Fibroblast of upper back skin (primary cell): ENCODE data around the gene MRPS33.
A peak's percentile ranks its signal among the peaks of the same experiment; 100 is the strongest.
"Not testable (repeated sequence)": the region's sequence is repeated elsewhere in the genome, so short reads cannot be mapped to it uniquely, and the experiment has no call there.

ENCODE experiments used
- DNase-seq: peaks from one replicate; pipeline ENCODE4 v3.0.0-alpha.2; 2013

MRPS33 gene

DNA sequence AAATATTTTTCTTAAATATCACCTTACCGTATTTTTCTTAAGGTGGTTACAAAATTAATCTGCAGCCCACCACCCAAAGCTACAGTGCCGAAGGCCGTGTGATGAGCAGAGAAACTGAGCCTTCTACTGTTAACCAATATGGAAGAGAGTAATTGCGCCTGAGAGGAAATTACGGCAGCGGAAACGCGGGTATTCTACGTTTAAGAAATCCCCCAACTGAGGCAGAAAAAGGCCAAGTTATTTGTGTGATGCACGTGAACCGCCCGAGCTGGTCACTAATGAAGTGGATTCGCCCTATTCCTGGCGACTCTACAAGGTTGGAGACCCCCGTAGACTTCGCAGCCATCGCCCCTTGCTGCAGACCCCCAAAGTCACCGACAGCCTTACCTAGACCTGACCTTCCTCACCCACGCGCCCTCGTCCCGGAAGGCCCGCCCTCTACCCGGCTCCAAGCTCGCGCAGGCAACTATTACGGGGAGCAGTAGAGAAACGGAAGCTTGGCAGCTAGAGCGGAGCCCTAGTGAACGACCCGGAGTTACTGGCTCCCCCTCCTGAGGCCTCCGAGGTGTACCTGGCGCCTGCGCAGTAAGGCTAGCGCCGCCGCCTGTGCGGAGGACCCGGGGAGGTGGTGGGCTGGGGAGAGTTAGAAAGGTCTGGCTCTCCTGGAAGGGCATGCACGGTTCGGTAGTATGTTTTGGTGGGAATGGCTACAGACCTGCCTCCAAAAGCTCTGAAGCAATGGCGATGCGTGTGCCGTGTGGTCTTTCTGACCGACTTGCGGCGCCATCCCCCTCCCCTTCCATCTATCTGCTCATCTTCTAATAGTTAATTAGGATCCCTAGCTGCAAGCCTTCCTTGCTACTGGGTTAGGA is at the start of gene MRPS33:
Gene MRPS33, minus strand, starts transcription at position 429 of the 872 bp plus-strand sequence. CDS start 4,319 bp downstream, outside the sequence.
- peak; percentile 95 for DNase-seq

DNA sequence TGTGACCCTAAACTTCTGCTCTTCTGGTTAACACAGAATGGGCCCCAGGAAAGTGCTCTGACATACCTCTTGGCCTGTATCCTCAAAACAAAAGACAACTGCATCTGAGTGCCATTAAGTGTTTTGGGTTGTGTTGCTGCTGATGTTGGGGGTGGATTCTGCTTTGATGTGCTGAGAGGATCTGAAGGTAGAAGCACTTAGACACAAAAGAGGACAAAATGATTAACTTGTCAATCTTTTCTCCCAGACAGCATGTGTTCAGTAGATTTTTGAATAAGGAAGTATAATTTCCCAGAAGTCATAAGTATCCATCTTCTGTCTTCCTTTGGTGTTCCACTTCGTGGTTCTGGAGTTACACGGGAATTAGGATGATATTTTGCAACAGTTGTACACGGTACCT is 43.0 kb upstream of the MRPS33 start:
- DNase-seq = no peak

DNA sequence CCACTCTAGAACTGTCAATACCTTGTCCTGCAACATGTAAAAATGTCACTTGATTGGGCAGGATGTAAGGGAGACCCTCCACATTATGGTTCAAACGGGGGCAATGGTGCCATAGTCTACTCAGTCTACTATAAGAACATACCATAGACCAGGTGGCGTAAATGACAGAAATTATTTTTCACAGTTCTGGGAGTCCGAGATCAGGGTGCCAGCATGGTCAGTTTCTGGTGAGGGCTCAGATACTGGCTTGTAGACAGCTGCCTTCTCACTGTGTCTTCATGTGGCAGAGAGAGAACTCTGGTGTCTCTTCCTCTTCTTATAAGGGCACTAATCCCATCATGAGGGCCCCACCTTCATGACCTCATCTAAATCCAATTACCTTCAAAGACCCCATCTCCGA is 40.4 kb upstream of the MRPS33 start:
- no peak for DNase-seq

DNA sequence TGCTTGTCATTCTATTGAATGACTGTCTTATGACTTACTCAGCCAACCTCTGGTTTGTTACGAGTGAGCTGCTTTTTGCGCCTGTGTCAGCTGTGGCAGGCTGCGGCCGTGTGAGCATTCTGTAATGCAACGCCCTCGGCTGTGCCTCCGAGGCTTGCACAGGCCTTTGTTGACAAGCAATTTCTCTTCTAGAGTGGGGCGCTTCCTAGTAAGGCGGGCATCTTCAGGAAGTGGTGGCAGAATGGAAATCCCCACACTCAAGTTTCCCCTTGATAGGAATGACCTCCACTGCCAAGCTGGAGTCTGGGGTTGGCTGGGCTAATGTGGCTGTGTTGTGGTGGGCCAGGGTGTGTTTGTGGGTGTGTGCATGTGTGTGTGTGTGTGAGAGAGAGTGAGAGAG is 38.9 kb upstream of the MRPS33 start:
- no peak for DNase-seq

DNA sequence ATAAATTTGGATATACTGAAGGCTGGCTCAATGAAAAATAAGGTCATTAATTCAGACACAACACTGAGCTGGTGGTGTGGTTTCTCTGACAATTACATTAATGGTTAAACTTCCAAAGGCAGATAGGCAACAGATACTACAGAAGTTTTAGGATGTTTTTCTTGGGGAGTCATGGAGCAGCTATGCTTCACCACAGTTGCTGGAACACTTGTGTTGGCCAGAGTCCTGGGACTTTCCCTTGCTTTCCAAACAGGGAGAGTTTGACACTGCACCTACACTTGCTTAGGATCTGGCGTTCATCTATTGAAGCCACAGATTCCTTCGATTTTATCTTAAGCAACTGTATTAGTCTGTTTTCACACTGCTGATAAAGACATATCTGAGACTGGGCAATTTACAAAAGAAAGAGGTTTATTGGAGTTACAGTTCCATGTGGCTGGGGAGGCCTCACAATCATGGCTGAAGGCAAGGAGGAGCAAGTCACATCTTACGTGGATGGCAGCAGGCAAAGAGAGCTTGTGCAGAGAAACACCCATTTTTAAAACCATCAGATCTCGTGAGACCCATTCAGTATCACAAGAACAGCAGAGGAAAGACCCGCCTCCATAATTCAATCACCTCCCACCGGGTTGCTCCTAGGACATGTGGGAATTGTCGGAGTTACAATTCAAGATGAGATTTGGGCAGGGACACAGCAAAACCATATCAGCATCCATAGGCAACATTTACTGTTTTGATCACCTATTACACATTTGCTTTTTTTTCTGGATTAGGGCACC is 31.3 kb upstream of the MRPS33 start:
- DNase-seq = no peak

DNA sequence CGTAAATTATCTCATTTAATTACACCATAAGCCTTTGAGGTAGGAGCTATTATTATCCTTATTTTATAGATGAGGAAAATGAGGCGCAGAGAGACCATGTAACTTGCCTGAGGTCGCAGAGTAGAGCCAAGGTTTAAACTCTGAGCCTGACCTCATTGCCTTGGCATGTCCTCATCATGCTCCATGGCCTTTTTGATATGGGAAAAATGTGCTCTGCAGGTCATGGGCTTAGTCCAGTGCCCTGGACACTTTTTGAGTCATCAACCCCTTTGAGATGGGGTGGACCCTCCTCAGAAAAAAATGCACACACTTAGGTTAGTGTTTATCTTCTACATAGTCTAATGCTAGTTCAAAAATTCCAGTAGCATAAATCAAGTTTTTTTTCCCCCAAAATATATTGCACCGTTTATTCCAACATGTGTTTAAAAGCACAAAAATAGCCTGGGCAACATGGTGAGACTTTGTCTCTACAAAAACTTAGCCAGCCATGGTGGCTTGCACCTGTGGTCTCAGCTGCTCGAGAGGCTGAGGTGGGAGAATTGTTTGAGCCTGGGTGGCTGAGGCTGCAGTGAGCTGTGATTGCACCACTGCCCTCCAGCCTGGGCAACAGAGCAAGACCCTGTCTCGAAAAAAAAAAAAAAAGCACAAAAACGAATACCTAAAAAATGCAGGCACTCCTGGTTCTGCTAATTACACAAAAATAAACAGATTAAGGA is 30.5 kb upstream of the MRPS33 start:
- DNase-seq = no peak

DNA sequence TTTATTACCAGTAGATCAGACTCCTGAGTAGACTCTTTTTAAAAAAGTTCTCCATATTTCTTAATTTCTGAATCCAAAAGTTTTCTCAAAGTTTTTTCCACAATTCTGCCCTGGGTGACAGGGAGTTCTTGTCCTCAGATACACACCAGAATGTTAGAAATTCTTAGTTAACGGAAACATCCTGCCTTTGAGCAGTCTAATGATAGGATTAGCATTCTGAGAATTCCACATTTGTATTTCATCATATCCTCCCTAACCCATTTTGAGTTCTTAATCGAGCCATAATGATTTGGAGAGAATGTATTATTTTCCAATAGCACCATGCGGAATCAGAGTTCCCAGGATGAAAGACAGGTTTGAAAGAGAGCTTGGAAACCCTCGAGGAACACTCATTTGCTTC is 28.9 kb upstream of the MRPS33 start:
- no peak for DNase-seq

DNA sequence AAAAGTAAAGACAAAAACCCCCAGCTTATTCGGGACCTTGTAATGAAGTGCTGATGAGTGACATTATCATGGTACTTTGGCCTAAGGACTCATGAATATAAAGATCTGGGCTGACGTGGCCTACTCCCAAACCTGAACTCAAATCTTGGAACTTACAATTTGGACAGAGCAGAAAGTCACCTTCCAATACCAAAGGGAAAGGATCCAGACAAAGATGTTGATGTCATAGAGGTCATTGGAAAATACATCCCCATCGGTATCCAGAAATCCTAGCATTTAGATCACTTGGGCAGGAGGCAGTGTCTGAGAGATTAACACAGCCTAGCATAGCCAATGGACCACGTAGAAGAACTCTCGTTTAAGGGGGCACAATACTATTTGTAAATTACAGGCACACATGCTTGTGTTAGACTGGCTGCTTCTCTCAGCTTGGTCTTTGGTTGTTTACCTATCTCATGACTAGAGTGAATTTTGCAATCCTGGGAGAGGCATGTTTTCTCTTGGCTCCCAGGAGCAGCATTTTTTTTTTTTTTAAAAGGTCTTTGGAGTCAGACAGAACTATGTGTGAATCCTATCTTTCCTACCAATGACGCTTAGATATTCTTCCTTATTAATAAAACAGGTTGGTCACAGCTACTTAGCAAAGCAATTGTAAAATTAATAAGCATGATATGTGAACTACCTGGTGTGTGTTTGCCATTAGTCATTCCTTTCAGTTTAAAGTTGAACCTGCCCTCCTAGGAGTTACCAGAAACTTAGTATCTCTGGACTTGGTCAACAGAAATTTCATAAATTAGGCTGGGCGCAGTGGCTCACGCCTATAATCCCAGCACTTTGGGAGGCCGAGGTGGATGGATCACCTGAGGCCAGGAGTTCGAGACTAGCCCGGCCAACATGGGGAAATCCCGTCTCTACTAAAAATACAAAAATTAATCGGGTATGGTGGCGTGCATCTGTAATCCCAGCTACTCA is 27.8 kb upstream of the MRPS33 start:
- DNase-seq = no peak

DNA sequence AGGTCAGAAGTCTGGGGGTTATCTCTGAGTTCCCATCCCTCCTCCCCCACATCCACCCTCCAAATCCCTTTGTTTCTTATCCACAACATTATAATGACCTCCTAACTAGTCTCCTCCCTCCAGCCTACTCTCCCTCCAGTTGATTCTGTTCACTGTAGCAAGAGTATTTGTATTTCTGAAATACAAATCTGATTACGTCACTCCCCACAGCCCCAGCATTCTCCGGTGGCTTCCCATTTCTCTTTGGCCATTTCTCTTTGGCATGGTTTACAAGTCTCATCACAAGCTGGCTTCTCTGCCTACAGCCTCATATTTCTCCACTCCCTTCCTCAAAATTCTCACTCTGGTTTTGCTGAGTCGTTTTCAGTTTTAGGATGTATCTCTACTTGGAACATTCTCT is 24.6 kb upstream of the MRPS33 start:
- DNase-seq = no peak

DNA sequence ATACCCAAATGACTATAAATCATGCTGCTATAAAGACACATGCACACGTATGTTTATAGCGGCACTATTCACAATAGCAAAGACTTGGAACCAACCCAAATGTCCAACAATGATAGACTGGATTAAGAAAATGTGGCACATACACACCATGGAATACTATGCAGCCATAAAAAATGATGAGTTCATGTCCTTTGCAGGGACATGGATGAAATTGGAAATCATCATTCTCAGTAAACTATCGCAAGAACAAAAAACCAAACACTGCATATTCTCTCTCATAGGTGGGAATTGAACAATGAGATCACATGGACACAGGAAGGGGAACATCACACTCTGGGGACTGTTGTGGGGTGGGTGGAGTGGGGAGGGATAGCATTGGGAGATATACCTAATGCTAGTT is 23.3 kb upstream of the MRPS33 start:
- DNase-seq = not testable (repeated sequence)

DNA sequence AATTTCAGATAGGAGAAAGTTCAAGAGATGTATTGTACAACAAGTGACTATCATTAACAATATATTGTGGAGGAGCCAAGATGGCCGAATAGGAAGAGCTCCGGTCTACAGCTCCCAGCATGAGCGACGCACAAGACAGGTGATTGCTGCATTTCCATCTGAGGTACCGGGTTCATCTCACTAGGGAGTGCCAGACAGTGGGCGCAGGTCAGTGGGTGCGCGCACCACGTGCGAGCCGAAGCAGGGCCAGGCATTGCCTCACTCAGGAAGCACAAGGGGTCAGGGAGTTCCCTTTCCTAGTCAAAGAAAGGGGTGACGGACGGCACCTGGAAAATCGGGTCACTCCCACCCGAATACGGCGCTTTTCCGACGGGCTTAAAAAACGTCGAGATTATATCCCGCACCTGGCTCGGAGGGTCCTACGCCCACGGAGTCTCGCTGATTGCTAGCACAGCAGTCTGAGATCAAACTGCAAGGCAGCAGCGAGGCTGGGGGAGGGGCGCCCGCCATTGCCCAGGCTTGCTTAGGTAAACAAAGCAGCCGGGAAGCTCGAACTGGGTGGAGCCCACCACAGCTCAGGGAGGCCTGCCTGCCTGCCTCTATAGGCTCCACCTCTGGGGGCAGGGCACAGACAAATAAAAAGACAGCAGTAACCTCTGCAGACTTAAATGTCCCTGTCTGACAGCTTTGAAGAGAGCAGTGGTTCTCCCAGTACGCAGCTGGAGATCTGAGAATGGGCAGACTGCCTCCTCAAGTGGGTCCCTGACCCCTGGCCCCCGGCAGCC is 18.0 kb upstream of the MRPS33 start:
- not testable (repeated sequence) for DNase-seq

DNA sequence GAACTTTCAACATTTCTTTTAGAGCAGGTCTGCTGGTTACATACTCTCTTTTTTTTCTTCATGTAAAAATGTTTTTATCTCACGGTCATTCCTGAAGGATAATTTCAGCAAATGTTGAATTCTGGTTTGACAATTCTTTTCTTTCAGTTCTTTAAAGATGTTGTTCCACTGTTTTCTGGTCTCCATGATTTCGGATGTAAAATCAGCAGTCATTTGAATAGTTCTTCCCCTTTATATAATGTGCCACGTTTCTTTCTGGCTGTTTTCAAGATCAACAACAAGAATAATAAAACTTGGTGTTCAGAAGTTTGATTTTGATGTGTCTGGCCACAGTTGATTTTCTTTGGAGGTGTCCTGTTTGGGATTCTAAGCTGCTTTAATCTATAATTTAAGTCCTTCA is 14.0 kb upstream of the MRPS33 start:
- no peak for DNase-seq

DNA sequence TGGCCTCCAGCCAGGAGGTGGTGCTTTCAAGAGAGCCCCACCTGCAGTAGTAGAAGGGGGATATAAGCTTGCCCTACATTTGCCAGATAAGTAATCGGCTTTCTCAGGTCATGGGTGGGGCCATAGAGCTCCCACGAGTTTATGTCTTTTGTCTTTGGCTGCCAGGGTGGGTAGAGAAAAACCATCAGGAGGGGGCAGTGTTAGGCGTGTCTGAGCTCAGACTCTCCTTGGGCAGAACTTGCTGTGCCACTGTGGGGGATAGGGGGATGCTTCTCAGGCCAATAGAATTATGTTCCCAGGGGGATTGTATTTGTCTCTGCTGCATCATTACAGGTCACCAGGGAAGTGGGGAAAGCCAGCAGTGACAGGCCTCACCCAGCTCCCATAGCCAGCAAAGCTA is 12.3 kb upstream of the MRPS33 start:
- no peak for DNase-seq

DNA sequence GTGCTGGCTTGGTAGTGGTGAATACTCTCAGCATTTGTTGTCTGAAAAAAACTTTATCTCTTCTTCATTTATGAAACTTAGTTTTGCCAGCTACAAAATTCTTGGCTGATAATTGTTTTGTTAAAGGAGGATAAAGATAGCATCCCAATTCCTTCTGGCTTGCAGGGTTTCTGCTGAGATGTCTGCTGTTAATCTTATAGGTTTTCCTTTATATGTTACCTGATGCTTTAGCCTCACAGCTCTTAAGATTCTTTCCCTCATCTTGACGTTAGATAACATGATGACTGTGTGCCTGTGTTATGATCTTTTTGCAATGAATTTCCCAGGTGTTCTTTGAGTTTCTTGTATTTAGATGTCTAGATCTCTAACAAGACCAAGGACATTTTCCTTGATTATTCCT is 9.9 kb upstream of the MRPS33 start:
- no peak for DNase-seq

DNA sequence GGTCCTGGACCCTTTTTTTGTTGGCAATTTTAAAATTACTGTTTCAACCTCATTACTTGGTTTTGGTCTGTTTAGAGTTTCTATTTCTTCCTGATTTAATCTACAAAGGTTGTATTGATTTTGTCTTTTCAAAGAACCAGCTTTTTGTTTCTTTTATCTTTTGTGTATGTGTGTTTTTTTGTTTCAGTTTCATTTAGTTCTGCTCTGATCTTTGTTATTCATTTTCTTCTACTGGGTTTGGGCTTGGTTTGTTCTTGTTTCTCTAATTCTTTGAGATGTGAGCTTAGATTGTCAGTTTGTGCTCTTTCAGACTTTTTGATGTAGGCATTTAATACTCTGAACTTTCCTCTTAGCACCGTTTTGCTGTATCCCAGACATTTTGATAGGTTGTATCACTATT is 8.5 kb upstream of the MRPS33 start:
- DNase-seq = no peak

DNA sequence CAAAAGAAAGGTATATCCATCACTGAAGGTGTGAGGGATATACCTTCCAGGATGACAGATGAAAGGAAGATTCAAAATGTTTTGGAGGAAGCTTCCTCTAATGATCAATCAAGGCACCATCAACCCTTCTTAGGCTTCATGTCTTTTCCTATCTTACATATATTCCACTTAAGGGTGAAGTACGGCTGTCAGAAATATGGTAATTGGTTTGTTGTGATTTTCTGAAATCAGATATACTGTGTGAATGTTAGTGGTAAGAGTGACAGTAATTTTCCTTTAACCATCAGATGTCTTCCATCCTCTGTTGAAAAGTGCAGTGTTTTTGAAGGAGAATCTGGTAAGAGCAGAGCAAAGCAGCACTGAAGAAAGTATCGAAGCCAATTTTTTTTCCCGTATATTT is 2.8 kb upstream of the MRPS33 start:
- DNase-seq = no peak

DNA sequence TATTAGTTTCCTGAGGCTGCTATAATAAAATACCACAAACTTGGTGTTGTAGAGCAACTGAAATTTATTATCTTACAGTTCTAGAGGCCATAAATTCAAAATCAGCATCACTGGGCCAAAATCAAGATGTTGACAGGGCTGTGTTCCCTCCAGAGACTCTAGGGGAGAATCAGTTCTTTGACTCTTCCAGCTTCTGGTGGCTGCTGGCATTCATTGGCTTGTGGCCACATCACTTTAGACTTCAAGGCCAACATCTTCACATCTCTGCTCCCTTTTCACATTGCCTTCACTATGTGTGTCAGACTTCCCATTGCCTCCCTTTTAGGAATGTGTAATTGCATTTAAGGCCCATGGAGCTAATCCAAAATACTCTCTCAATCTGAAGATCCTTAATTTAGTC is 1.6 kb upstream of the MRPS33 start:
- no peak for DNase-seq

DNA sequence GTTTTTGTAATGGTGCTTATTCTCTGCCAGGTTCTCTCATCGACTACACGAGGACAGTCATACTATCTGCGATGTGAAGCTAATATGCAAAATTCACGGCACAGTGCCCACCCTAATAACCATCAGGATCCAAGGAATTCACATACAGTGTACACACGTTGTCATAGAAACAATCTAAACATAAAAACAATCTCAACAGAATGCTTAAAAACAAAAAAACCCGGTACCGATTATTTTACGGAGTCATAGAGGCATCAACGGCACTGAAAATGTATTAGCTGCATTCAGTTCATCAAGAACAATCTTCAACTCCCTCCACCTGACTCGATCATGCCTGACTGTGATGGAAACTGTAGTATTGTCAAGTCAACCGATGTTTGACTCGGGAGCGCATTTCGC is 628 bp downstream of the MRPS33 start:
- peak; percentile 11 for DNase-seq

DNA sequence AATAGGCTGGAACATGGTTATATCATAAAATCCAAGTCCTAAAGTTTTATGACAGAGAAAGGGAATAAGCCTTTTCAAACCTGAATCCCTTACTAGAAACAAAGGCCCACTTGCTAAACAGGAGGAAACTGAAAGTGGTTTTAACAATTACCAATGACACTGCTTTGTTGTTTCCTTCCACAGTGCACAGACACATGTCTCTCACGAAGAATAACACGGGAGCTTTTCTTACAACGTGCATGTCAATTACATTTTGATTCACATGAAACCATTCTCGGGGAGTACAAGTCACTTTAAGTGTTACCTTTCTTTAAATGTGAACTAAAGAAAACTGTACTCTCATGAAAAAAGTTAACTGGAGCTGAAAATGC is 1.4 kb downstream of the MRPS33 start:
- no peak for DNase-seq

DNA sequence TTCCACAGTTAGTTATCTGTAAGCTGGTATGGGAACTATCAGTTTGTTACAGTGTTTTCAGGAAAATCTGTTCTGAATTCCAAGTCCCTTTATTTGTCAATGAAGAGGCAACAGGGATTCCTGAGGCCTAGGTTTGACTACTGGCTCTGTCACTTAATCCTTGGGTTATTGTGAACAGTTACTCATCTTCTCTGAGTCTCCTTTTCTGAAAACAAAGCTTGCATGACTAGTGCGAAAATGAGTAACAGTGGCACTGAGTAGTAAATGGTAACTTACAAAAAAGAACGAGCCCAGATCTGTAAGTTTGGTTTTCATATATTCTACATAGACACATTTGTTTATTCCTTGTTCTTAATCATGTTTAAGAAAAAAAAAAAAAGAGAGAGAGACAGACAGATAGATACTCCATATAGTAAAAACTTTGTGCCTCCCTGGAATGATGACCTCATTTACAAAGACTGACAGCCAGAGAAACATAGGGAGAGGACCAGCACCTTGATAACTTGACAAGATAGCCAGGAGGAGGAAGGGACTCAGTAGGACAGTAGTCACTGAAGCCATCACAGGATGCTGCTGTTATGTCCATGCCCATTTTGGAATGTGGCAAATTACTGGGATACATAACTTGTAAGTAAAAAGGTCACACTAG is 1.9 kb downstream of the MRPS33 start:
- no peak for DNase-seq
